H9 (cell line): Measurements from ENCODE around the gene ROBO4. TPM values are rescaled to one million over a fixed set of nuclear protein-coding genes. Genes with fewer than 3 reads are reported as not detected.
A peak's percentile ranks its signal among the peaks of the same experiment; 100 is the strongest.

ENCODE experiments used
- DNase-seq: peaks from one replicate; pipeline ENCODE4 v3.0.0-alpha.2; 2017
- H2AFZ ChIP-seq: one replicate; pipeline ENCODE4 v1.6.1; 2013; ENCODE audit warnings: mild to moderate bottlenecking, low read length, control low read depth, moderate library complexity
- H2AK5ac ChIP-seq: 2 replicates; pipeline ENCODE4 v1.6.1; 2013; ENCODE audit warnings: low read length, control low read depth, mixed read lengths; ENCODE audit not compliant: insufficient read length
- H2BK120ac ChIP-seq: one replicate; pipeline ENCODE4 v1.6.1; 2013; ENCODE audit warnings: low read depth, mild to moderate bottlenecking, low read length, control low read depth, inconsistent platforms; ENCODE audit not compliant: poor library complexity, severe bottlenecking
- H2BK12ac ChIP-seq: 2 replicates; pipeline ENCODE4 v1.6.1; 2013; ENCODE audit warnings: low read length, control low read depth, mixed read lengths, low read depth; ENCODE audit not compliant: insufficient read length
- H2BK15ac ChIP-seq: 2 replicates; pipeline ENCODE4 v1.6.1; 2013; ENCODE audit warnings: low read depth, low read length, control low read depth
- H2BK20ac ChIP-seq: one replicate; pipeline ENCODE4 v1.6.1; 2013; ENCODE audit warnings: low read depth, mild to moderate bottlenecking, low read length, control low read depth, inconsistent platforms; ENCODE audit not compliant: poor library complexity, severe bottlenecking
- H2BK5ac ChIP-seq: 2 replicates; pipeline ENCODE4 v1.6.1; 2013; ENCODE audit warnings: low read length, control low read depth, mixed read lengths; ENCODE audit not compliant: insufficient read length
- H3K14ac ChIP-seq: 2 replicates; pipeline ENCODE4 v1.6.1; 2013; ENCODE audit warnings: low read length, control low read depth; ENCODE audit not compliant: insufficient read depth
- H3K18ac ChIP-seq: 2 replicates; pipeline ENCODE4 v1.6.1; 2013; ENCODE audit warnings: low read depth, mild to moderate bottlenecking, mixed read lengths, low read length, control low read depth; ENCODE audit not compliant: insufficient read length
- H3K23ac ChIP-seq: 2 replicates; pipeline ENCODE4 v1.6.1; 2013; ENCODE audit warnings: low read length, control low read depth, mixed read lengths, low read depth; ENCODE audit not compliant: insufficient read length
- H3K23me2 ChIP-seq: 2 replicates; pipeline ENCODE4 v1.6.1; 2013; ENCODE audit warnings: low read depth, mild to moderate bottlenecking, mixed read lengths, low read length, control low read depth; ENCODE audit not compliant: insufficient read length, poor library complexity, severe bottlenecking
- H3K27ac ChIP-seq: 2 replicates; pipeline ENCODE4 v1.5.1; 2013; ENCODE audit warnings: low read length, control low read depth, mixed read lengths, low read depth; ENCODE audit not compliant: insufficient read length
- H3K27me3 ChIP-seq: 2 replicates; pipeline ENCODE4 v1.6.1; 2013; ENCODE audit warnings: low read length, control low read depth, inconsistent platforms; ENCODE audit not compliant: insufficient read depth
- H3K4ac ChIP-seq: 2 replicates; pipeline ENCODE4 v1.6.1; 2013; ENCODE audit warnings: low read depth, mild to moderate bottlenecking, control low read depth, inconsistent platforms, low read length, moderate library complexity
- H3K4me1 ChIP-seq: 2 replicates; pipeline ENCODE4 v1.6.1; 2013; ENCODE audit warnings: low read length, control low read depth, inconsistent platforms; ENCODE audit not compliant: insufficient read depth
- H3K4me2 ChIP-seq: 2 replicates; pipeline ENCODE4 v1.6.1; 2013; ENCODE audit warnings: low read length, control low read depth, mixed read lengths; ENCODE audit not compliant: insufficient read length, insufficient read depth
- H3K56ac ChIP-seq: 2 replicates; pipeline ENCODE4 v1.6.1; 2013; ENCODE audit warnings: low read depth, mild to moderate bottlenecking, mixed read lengths, low read length, control low read depth; ENCODE audit not compliant: insufficient read length
- H3K79me1 ChIP-seq: 2 replicates; pipeline ENCODE4 v1.6.1; 2013; ENCODE audit warnings: low read depth, mild to moderate bottlenecking, moderate library complexity, low read length, control low read depth, inconsistent platforms; ENCODE audit not compliant: insufficient read depth, poor library complexity, severe bottlenecking
- H3K79me2 ChIP-seq: 2 replicates; pipeline ENCODE4 v1.6.1; 2013; ENCODE audit warnings: low read length, control low read depth, inconsistent platforms; ENCODE audit not compliant: insufficient read depth
- H3K9ac ChIP-seq: 2 replicates; pipeline ENCODE4 v1.6.1; 2013; ENCODE audit warnings: low read length, control low read depth, mixed read lengths; ENCODE audit not compliant: insufficient read length; ENCODE audit errors: extremely low read depth
- H3K9me3 ChIP-seq: one replicate; pipeline ENCODE4 v1.6.1; 2013; ENCODE audit warnings: low read depth, low read length, inconsistent platforms; ENCODE audit not compliant: control insufficient read depth
- H3T11ph ChIP-seq: one replicate; pipeline ENCODE4 v1.6.1; 2013; ENCODE audit warnings: mild to moderate bottlenecking, low read length, control low read depth, inconsistent platforms
- H4K20me1 ChIP-seq: one replicate; pipeline ENCODE4 v1.6.1; 2013; ENCODE audit not compliant: control insufficient read depth, insufficient read length, insufficient read depth
- H4K5ac ChIP-seq: 2 replicates; pipeline ENCODE4 v1.6.1; 2013; ENCODE audit warnings: low read depth, mild to moderate bottlenecking, mixed read lengths, low read length, control low read depth; ENCODE audit not compliant: insufficient read length
- H4K8ac ChIP-seq: replicated peaks from 2 replicates; pipeline ENCODE4 v1.6.1; 2013; ENCODE audit warnings: low read length, control low read depth, mixed read lengths, low read depth; ENCODE audit not compliant: insufficient read length
- H4K91ac ChIP-seq: 2 replicates; pipeline ENCODE4 v1.6.1; 2013; ENCODE audit warnings: low read depth, mild to moderate bottlenecking, moderate library complexity, mixed read lengths, low read length, control low read depth; ENCODE audit not compliant: insufficient read length
- H3K27ac Mint-ChIP-seq, 3 experiments: 2 replicates in 2 of 3; 3 replicates in 1 of 3; pipeline ENCODE4 v1.8.0; 2020 to 2021; ENCODE audit warnings: mixed read lengths in 3 of 3, mild to moderate bottlenecking in 1 of 3, moderate library complexity in 1 of 3
- H3K27me3 Mint-ChIP-seq: 2 replicates; pipeline ENCODE4 v1.8.0; 2021; ENCODE audit warnings: low read depth, mild to moderate bottlenecking, moderate library complexity, mixed read lengths
- H3K36me3 Mint-ChIP-seq, 3 experiments: 2 replicates in 2 of 3; 3 replicates in 1 of 3; pipeline ENCODE4 v1.8.0; 2020 to 2021; ENCODE audit warnings: low read depth in 3 of 3, mixed read lengths in 3 of 3; ENCODE audit not compliant: insufficient read depth in 1 of 3
- H3K4me1 Mint-ChIP-seq, 2 experiments: 2 replicates each; pipeline ENCODE4 v1.8.0; 2020; ENCODE audit warnings: mixed read lengths in 2 of 2
- H3K4me3 Mint-ChIP-seq, 2 experiments: 2 replicates in 1 of 2; 3 replicates in 1 of 2; pipeline ENCODE4 v1.8.0; 2020 to 2021; ENCODE audit warnings: mild to moderate bottlenecking in 2 of 2, mixed read lengths in 2 of 2, moderate library complexity in 1 of 2
- H3K9me3 Mint-ChIP-seq, 2 experiments: 2 replicates in 1 of 2; 3 replicates in 1 of 2; pipeline ENCODE4 v1.8.0; 2020; ENCODE audit warnings: mild to moderate bottlenecking in 2 of 2, mixed read lengths in 2 of 2, moderate library complexity in 1 of 2
- CTCF ChIP-seq: fragments of 200-600 bp; sonication (generic); conservative IDR thresholded peaks from 3 replicates; pipeline ENCODE4 v1.8.0; 2021; ENCODE audit warnings: antibody characterized with exemption, mild to moderate bottlenecking
- WGBS: extraction: QIAGEN DNeasy Blood & Tissue Kit; methylation state at CpG from one replicate; pipeline ENCODE4 v1.1.7; 2013; ENCODE audit warnings: missing lambda C conversion rate, low lambda C conversion rate, mixed read lengths; ENCODE audit not compliant: insufficient read length; ENCODE audit errors: extremely low coverage; 5-methylcytosine and 5-hydroxymethylcytosine counted together
- total RNA-seq: library from RNA; stranded (reverse); gene quantifications from 2 replicates; pipeline ENCODE4 v1.2.1, GENCODE V29; 2021

Gene ROBO4
- total RNA-seq, 1 experiment from 2014 or later, result not detected

- H3K9me3 ChIP-seq, result no peaks in the 10 kb centered on the region
- no peak overlapping the region for H3K23ac ChIP-seq
- no peak overlapping the region for H2BK15ac ChIP-seq
- no peak overlapping the region for H2BK5ac ChIP-seq
- H3K27me3 Mint-ChIP-seq, result peaks cover 36% of the 10 kb centered on the region
- H3K79me2 ChIP-seq, result no peaks in the 10 kb centered on the region
- H2BK12ac ChIP-seq, result no peak overlapping the region
- H4K8ac ChIP-seq, result no peak overlapping the region
- H2BK20ac ChIP-seq, result no peak overlapping the region
- no peak overlapping the region for H3K18ac ChIP-seq
- WGBS, result no CpG with 5 or more reads among the region's 10 CpGs
- H3K4ac ChIP-seq, result no peak overlapping the region
- no peak overlapping the region for H4K5ac ChIP-seq
- peaks cover 6% of the 10 kb centered on the region for H3K23me2 ChIP-seq
- no peaks in the 10 kb centered on the region for H3K4me1 ChIP-seq
- no peak overlapping the region for H3K14ac ChIP-seq
- H4K91ac ChIP-seq, result no peak overlapping the region
- H3K27ac ChIP-seq, result no peak overlapping the region
- H2AK5ac ChIP-seq, result no peak overlapping the region
- no peak for TF ChIP-seq CTCF
- H3K27ac Mint-ChIP-seq, result no peak overlapping the region
- H3T11ph ChIP-seq, result no peak overlapping the region
- H3K4me2 ChIP-seq, result peak overlapping the region; percentile 61
- H2BK120ac ChIP-seq, result no peak overlapping the region
- peaks cover 6% of the 10 kb centered on the region; the same call in 1 of the 2 replicates for H3K27me3 ChIP-seq
- H3K9me3 Mint-ChIP-seq, result peaks cover 0 to 3% of the 10 kb centered on the region in 2 experiments; a peak in 1 of 5 replicates
- H3K36me3 Mint-ChIP-seq, result no peaks in the 10 kb centered on the region; a peak in 2 of 7 replicates
- H3K4me1 Mint-ChIP-seq, result peaks cover 20 to 28% of the 10 kb centered on the region in 2 experiments
- H3K9ac ChIP-seq, result no peak overlapping the region
- no peaks in the 10 kb centered on the region for H3K79me1 ChIP-seq
- peak overlapping the region; percentile 82 to 89 for H3K4me3 Mint-ChIP-seq
- DNase-seq, result no peak
- no peaks in the 10 kb centered on the region for H4K20me1 ChIP-seq
- no peak overlapping the region for H2AFZ ChIP-seq
- H3K56ac ChIP-seq, result no peak overlapping the region
Observed at GRCh38 chr11:124877631-124877909, 20.1 kb downstream of the ROBO4 start.
